Fibroblast of villous mesenchyme (primary cell): Measurements from ENCODE around the gene MICAL2. TPM values are rescaled to one million over a fixed set of nuclear protein-coding genes. Genes with fewer than 3 reads are reported as not detected.

Source experiments
- DNase-seq: peaks from one replicate; pipeline ENCODE4 v3.0.0-alpha.2; 2010; ENCODE audit warnings: low read depth
- H3K4me3 ChIP-seq: 2 replicates; pipeline ENCODE4 v1.5.1; 2011; ENCODE audit warnings: low read depth, mild to moderate bottlenecking, low read length
- CTCF ChIP-seq: IDR thresholded peaks from 2 replicates; pipeline ENCODE4 v1.5.1; 2012; ENCODE audit warnings: low read depth, mild to moderate bottlenecking, low read length; ENCODE audit not compliant: insufficient read depth
- total RNA-seq: library from RNA; depleted of rRNA; stranded (reverse); fragments of >200 nt; gene quantifications from 2 replicates; pipeline ENCODE4 v1.2.3, GENCODE V29; 2012

Gene MICAL2
- total RNA-seq, 1 donor: 164 TPM

GRCh38 chr11:12122083-12122482 lies 11.7 kb downstream of the MICAL2 start:
- peak; percentile 54 for TF ChIP-seq CTCF
- no peak for DNase-seq
- no peak overlapping the region for H3K4me3 ChIP-seq

GRCh38 chr11:12123273-12123672 lies 12.9 kb downstream of the MICAL2 start:
- H3K4me3 ChIP-seq: no peak overlapping the region
- peak; percentile 82 for DNase-seq
- no peak for TF ChIP-seq CTCF

GRCh38 chr11:12123799-12124198 lies 13.4 kb downstream of the MICAL2 start:
- no peak overlapping the region for H3K4me3 ChIP-seq
- DNase-seq: peak; percentile 75
- no peak for TF ChIP-seq CTCF

GRCh38 chr11:12124306-12124705 lies 13.9 kb downstream of the MICAL2 start:
- TF ChIP-seq CTCF: no peak
- no peak for DNase-seq
- H3K4me3 ChIP-seq: no peak overlapping the region

- DNase-seq: peak; percentile 87
- no peak for TF ChIP-seq CTCF
- H3K4me3 ChIP-seq: no peak overlapping the region
These were observed 15.3 kb downstream of the MICAL2 start for GRCh38 chr11:12125609-12126149.

- no peak overlapping the region for H3K4me3 ChIP-seq
- DNase-seq: peak; percentile 96
- peak; percentile 16 for TF ChIP-seq CTCF
These were observed 16.1 kb downstream of the MICAL2 start for GRCh38 chr11:12126344-12127019.

GRCh38 chr11:12127206-12127898 lies 17.0 kb downstream of the MICAL2 start:
- TF ChIP-seq CTCF: no peak
- DNase-seq: peak; percentile 64
- H3K4me3 ChIP-seq: no peak overlapping the region
